HepG2 (cell line): ENCODE results near the gene SLC23A2. TPM values are rescaled to one million over a fixed set of nuclear protein-coding genes. Genes with fewer than 3 reads are reported as not detected.

Experiments
- ARID2 ChIP-seq: sonication (generic); formaldehyde crosslinking; IDR thresholded peaks from 2 replicates; pipeline ENCODE4 v1.8.1; 2022; ENCODE audit warnings: mild to moderate bottlenecking, missing genetic modification reagents, borderline replicate concordance
- ATRX ChIP-seq: sonication (generic); formaldehyde crosslinking; IDR thresholded peaks from 2 replicates; pipeline ENCODE4 v1.4.0; 2020; ENCODE audit warnings: missing genetic modification reagents, borderline replicate concordance
- CEBPG ChIP-seq: IDR thresholded peaks from 2 replicates; pipeline ENCODE4 v1.6.1; 2016
- ELF3 ChIP-seq: IDR thresholded peaks from 2 replicates; pipeline ENCODE4 v1.6.1; 2016; ENCODE audit warnings: missing genetic modification reagents, missing compliant biosample characterization
- HHEX ChIP-seq: IDR thresholded peaks from 2 replicates; pipeline ENCODE4 v1.6.1; 2016; ENCODE audit warnings: control low read depth
- MZF1 ChIP-seq: sonication (generic); formaldehyde crosslinking; IDR thresholded peaks from 2 replicates; pipeline ENCODE4 v1.8.1; 2023; ENCODE audit warnings: mild to moderate bottlenecking, missing genetic modification reagents, borderline replicate concordance
- POLR2AphosphoS2 ChIP-seq: IDR thresholded peaks from 2 replicates; pipeline ENCODE4 v1.6.1; 2011; ENCODE audit warnings: low read depth, low read length, improper control_type of control experiment
- RXRA ChIP-seq: sonication (generic); formaldehyde crosslinking; IDR thresholded peaks from 2 replicates; pipeline ENCODE4 v1.5.1; 2020; ENCODE audit warnings: missing genetic modification reagents
- RXRB ChIP-seq: IDR thresholded peaks from 2 replicates; pipeline ENCODE4 v1.6.1; 2016; ENCODE audit warnings: borderline replicate concordance, missing genetic modification reagents, missing compliant biosample characterization
- SIN3A ChIP-seq: IDR thresholded peaks from 2 replicates; pipeline ENCODE4 v1.6.1; 2011; ENCODE audit warnings: low read depth, mild to moderate bottlenecking, control low read depth, low read length, borderline replicate concordance
- SMARCE1 ChIP-seq: fragments of 450-650 bp; IDR thresholded peaks from 2 replicates; pipeline ENCODE4 v1.6.1; 2017; ENCODE audit warnings: borderline replicate concordance
- SOX5 ChIP-seq: IDR thresholded peaks from 2 replicates; pipeline ENCODE4 v1.6.1; 2016; ENCODE audit warnings: borderline replicate concordance
- ZBTB21 ChIP-seq: sonication (generic); formaldehyde crosslinking; IDR thresholded peaks from 2 replicates; pipeline ENCODE4 v1.4.0; 2020; ENCODE audit warnings: missing genetic modification reagents
- ZMYM4 ChIP-seq: sonication (generic); formaldehyde crosslinking; IDR thresholded peaks from 2 replicates; pipeline ENCODE4 v1.8.1; 2023; ENCODE audit warnings: mild to moderate bottlenecking, missing genetic modification reagents
- ZNF225 ChIP-seq: sonication (generic); formaldehyde crosslinking; IDR thresholded peaks from 2 replicates; pipeline ENCODE4 v1.4.0; 2020; ENCODE audit warnings: mild to moderate bottlenecking, missing genetic modification reagents
- ZNF44 ChIP-seq: sonication (generic); formaldehyde crosslinking; IDR thresholded peaks from 2 replicates; pipeline ENCODE4 v1.5.1; 2020; ENCODE audit warnings: mild to moderate bottlenecking, missing genetic modification reagents
- ZNF563 ChIP-seq: sonication (generic); formaldehyde crosslinking; IDR thresholded peaks from 2 replicates; pipeline ENCODE4 v1.8.0; 2022; ENCODE audit warnings: mild to moderate bottlenecking, moderate library complexity, missing genetic modification reagents
- ZNF777 ChIP-seq: sonication (generic); formaldehyde crosslinking; IDR thresholded peaks from 2 replicates; pipeline ENCODE4 v1.4.0; 2020; ENCODE audit warnings: missing genetic modification reagents
- ZZZ3 ChIP-seq: sonication (generic); formaldehyde crosslinking; IDR thresholded peaks from 2 replicates; pipeline ENCODE4 v1.4.0; 2020; ENCODE audit warnings: missing genetic modification reagents, mild to moderate bottlenecking, borderline replicate concordance
- polyA plus RNA-seq, 8 experiments: library from polyadenylated mRNA; depleted of rRNA in 3 of 8; stranded (reverse) in 7 of 8; unstranded in 1 of 8; fragments of >200 nt; fragmentation: Illumina TruSeq in 4 of 8; extraction: Trizol in 4 of 8; gene quantifications; 2 replicates each; pipeline versions ENCODE4 v1.2.1 to v1.2.3, GENCODE V29; 2011 to 2016; ENCODE audit warnings: low read depth in 4 of 8, missing spikeins in 1 of 8, mixed read lengths in 1 of 8; ENCODE audit not compliant: insufficient read depth in 1 of 8
- total RNA-seq, 5 experiments: library from RNA; depleted of rRNA; stranded (reverse); fragments of >200 nt; fragmentation: Illumina TruSeq; extraction: Trizol; gene quantifications; 2 replicates each; pipeline ENCODE4 v1.2.3, GENCODE V29; 2016; ENCODE audit warnings: low read depth in 1 of 5
- TF ChIP-seq, protein P1 (sequence below): sonication (generic); formaldehyde crosslinking; conservative IDR thresholded peaks from 2 replicates; pipeline ENCODE4 v1.8.0; 2022; ENCODE audit warnings: mild to moderate bottlenecking, moderate library complexity, missing genetic modification reagents
- TF ChIP-seq, protein P2 (sequence below): sonication (generic); formaldehyde crosslinking; IDR thresholded peaks from 2 replicates; pipeline ENCODE4 v1.5.1; 2020; ENCODE audit warnings: missing genetic modification reagents, mild to moderate bottlenecking, borderline replicate concordance
- TF ChIP-seq, protein P3 (sequence below): sonication (generic); formaldehyde crosslinking; IDR thresholded peaks from 2 replicates; pipeline ENCODE4 v1.5.0; 2020; ENCODE audit warnings: missing genetic modification reagents
- TF ChIP-seq, protein P4 (sequence below): sonication (generic); formaldehyde crosslinking; IDR thresholded peaks from 2 replicates; pipeline ENCODE4 v1.5.1; 2020; ENCODE audit warnings: mild to moderate bottlenecking, missing genetic modification reagents, moderate library complexity

SLC23A2 gene
- total and polyA plus RNA-seq, 2 of the 13 experiments (the other 11 are each of a cell fraction or from before 2014, with no cell fraction given): 42.2 to 51.2 TPM

DNA sequence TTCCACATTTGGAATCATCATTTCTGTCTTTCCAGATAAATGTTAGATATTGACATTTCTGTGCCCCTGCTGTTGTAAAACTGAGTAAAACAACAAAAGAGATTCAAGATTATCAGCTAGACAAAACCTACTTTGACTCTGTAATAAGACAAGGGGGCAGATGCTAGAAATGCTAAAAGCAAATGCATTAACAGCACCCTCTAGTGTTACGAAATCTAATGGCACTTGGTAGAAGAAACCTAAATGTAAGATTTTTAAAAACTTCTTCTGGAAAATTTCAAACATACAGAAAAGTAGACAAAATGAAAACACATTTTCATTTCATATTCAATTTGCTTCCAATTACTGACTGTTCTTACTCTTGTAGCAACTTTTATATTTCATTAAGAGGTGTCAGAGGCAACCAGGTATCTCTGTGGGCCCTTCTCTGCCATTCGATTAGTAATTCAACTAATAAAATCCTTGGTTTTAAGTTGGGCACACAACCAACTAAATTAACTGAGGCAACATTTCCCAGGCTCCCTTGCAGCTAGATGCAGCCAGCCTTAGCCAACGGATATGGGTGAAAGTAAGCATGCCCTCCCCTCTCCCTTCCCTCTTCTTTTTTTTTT, 45.0 kb downstream of the SLC23A2 start (continued):
- TF ChIP-seq, protein P1, sequence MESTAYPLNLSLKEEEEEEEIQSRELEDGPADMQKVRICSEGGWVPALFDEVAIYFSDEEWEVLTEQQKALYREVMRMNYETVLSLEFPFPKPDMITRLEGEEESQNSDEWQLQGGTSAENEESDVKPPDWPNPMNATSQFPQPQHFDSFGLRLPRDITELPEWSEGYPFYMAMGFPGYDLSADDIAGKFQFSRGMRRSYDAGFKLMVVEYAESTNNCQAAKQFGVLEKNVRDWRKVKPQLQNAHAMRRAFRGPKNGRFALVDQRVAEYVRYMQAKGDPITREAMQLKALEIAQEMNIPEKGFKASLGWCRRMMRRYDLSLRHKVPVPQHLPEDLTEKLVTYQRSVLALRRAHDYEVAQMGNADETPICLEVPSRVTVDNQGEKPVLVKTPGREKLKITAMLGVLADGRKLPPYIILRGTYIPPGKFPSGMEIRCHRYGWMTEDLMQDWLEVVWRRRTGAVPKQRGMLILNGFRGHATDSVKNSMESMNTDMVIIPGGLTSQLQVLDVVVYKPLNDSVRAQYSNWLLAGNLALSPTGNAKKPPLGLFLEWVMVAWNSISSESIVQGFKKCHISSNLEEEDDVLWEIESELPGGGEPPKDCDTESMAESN: no peak
- TF ChIP-seq SOX5 (CRISPR knock-in tag) (0 out of 2 replicates have a peak, but pooled peaks have one; percentile 11), POLR2AphosphoS2 (no peak), HHEX (CRISPR knock-in tag) (no peak), ZNF44 (CRISPR knock-in tag) (no peak), ZMYM4 (CRISPR knock-in tag) (no peak), ARID2 (CRISPR knock-in tag) (no peak), ZNF563 (no peak), ZBTB21 (CRISPR knock-in tag) (no peak), ZZZ3 (CRISPR knock-in tag) (no peak), ZNF777 (CRISPR knock-in tag) (no peak), ELF3 (CRISPR knock-in tag) (peak; percentile 51; the same call in 1 of the 2 replicates), SMARCE1 (no peak), SIN3A (no peak), RXRB (CRISPR knock-in tag) (0 out of 2 replicates have a peak, but pooled peaks have one; percentile 51), ZNF225 (CRISPR knock-in tag) (no peak), CEBPG (CRISPR knock-in tag) (peak; percentile 80), ATRX (CRISPR knock-in tag) (no peak), RXRA (CRISPR knock-in tag) (no peak), MZF1 (CRISPR knock-in tag) (no peak)
- TF ChIP-seq, protein P2, sequence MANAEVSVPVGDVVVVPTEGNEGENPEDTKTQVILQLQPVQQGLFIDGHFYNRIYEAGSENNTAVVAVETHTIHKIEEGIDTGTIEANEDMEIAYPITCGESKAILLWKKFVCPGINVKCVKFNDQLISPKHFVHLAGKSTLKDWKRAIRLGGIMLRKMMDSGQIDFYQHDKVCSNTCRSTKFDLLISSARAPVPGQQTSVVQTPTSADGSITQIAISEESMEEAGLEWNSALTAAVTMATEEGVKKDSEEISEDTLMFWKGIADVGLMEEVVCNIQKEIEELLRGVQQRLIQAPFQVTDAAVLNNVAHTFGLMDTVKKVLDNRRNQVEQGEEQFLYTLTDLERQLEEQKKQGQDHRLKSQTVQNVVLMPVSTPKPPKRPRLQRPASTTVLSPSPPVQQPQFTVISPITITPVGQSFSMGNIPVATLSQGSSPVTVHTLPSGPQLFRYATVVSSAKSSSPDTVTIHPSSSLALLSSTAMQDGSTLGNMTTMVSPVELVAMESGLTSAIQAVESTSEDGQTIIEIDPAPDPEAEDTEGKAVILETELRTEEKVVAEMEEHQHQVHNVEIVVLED: 0 out of 2 replicates have a peak, but pooled peaks have one; percentile 17
- TF ChIP-seq, protein P3, sequence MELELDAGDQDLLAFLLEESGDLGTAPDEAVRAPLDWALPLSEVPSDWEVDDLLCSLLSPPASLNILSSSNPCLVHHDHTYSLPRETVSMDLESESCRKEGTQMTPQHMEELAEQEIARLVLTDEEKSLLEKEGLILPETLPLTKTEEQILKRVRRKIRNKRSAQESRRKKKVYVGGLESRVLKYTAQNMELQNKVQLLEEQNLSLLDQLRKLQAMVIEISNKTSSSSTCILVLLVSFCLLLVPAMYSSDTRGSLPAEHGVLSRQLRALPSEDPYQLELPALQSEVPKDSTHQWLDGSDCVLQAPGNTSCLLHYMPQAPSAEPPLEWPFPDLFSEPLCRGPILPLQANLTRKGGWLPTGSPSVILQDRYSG (CRISPR knock-in tag): 0 out of 2 replicates have a peak, but pooled peaks have one; percentile 16
- TF ChIP-seq, protein P4, sequence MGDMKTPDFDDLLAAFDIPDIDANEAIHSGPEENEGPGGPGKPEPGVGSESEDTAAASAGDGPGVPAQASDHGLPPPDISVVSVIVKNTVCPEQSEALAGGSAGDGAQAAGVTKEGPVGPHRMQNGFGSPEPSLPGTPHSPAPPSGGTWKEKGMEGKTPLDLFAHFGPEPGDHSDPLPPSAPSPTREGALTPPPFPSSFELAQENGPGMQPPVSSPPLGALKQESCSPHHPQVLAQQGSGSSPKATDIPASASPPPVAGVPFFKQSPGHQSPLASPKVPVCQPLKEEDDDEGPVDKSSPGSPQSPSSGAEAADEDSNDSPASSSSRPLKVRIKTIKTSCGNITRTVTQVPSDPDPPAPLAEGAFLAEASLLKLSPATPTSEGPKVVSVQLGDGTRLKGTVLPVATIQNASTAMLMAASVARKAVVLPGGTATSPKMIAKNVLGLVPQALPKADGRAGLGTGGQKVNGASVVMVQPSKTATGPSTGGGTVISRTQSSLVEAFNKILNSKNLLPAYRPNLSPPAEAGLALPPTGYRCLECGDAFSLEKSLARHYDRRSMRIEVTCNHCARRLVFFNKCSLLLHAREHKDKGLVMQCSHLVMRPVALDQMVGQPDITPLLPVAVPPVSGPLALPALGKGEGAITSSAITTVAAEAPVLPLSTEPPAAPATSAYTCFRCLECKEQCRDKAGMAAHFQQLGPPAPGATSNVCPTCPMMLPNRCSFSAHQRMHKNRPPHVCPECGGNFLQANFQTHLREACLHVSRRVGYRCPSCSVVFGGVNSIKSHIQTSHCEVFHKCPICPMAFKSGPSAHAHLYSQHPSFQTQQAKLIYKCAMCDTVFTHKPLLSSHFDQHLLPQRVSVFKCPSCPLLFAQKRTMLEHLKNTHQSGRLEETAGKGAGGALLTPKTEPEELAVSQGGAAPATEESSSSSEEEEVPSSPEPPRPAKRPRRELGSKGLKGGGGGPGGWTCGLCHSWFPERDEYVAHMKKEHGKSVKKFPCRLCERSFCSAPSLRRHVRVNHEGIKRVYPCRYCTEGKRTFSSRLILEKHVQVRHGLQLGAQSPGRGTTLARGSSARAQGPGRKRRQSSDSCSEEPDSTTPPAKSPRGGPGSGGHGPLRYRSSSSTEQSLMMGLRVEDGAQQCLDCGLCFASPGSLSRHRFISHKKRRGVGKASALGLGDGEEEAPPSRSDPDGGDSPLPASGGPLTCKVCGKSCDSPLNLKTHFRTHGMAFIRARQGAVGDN (CRISPR knock-in tag): no peak
